Mucosa of gallbladder (tissue), 1 donor: ENCODE measurements around the gene INHBE. TPM values are rescaled to one million over a fixed set of nuclear protein-coding genes. Genes with fewer than 3 reads are reported as not detected.
"Not testable (repeated sequence)": the region's sequence is repeated elsewhere in the genome, so short reads cannot be mapped to it uniquely, and the experiment has no call there.

Experiments used
- DNase-seq: peaks from one replicate; pipeline ENCODE4 v3.0.0-alpha.2; 2020; ENCODE audit warnings: low spot score
- total RNA-seq: library from RNA; stranded (reverse); gene quantifications from one replicate; pipeline ENCODE4 v1.2.1, GENCODE V29; 2021
- donor health status: DM: no; HTN: no; CAD: no.

The INHBE gene
- total RNA-seq, 1 donor from 2014 or later = 0.58 TPM

GRCh38 chr12:57476162-57476992 lies 21.3 kb downstream of the INHBE start:
- no peak for DNase-seq

- no peak for DNase-seq
Observed at GRCh38 chr12:57476993-57477709, 22.0 kb downstream of the INHBE start.

- DNase-seq = no peak
Observed at GRCh38 chr12:57477710-57478681, 22.9 kb downstream of the INHBE start.

DNA sequence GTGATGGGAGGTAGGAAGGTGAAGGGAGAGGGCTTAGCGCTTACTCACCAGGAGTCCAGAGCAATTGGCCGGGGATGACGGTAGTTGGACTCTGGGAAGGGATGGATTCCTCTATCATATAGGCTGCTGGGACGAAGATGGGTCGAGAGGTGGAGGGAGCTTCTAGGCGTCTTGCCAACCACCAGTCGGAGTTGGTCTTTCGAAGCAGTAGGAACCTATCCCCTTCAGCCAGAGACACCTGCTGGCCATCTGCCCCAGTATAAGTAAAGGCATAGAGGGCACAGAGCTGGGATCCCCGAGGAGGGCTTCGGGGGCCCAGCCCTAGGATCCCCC lies 23.9 kb downstream of the INHBE start:
- DNase-seq = no peak

GRCh38 chr12:57479376-57480115 lies 24.4 kb downstream of the INHBE start, which contains the start of gene ARHGAP9:
Gene ARHGAP9, minus strand, starts transcription at chr12:57479866. Its CDS starts 460 bp downstream, at chr12:57479406.
- DNase-seq = no peak

DNA sequence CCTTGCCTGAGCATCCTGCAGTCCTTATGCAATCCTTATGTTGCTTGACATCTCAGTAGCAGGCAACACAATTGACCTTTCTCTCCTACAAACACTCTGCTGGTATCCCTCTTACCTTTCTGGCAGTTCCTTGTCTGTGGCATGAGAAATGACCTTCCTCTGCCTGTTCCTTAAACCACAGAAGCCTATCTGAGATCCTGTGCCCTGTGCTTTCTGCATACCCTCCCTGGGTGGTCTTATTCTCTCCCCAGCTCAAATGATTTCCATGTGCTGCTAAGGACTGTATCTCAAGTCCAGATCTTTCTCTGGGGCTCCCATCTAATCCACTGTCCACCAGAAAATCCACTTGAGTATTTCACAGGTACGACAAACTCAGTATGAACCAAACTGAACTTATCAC lies 26.6 kb downstream of the INHBE start:
- no peak for DNase-seq

GRCh38 chr12:57483466-57483865 lies 28.4 kb downstream of the INHBE start:
- no peak for DNase-seq

GRCh38 chr12:57485695-57486094 lies 30.6 kb downstream of the INHBE start:
- DNase-seq = no peak

DNA sequence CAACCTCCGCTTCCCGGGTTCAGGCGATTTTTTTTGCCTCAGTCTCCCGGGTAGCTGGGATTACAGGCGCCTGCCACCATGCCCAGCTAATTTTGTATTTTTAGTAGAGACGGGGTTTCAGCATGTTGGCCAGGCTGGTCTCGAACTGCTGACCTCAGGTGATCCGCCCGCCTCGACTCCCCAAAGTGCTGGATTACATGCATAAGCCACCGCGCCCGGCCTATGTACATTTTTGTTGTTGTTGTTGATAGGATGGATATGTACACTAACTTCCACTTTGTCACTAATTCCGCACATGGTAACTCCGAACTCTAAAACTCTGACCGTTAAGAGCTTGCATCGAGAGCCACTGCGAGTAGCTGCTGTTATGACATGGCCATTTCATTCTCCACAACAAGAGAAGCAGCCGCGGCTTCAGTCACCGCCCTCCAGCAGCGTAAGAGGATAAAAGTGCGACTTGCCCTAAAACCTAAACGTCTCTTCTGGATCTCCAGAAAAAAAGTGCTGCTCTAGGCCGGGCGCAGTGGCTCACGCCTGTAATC lies 32.0 kb downstream of the INHBE start:
- no peak for DNase-seq

GRCh38 chr12:57487597-57488401 lies 32.7 kb downstream of the INHBE start, which contains the start of gene MARS1:
Gene MARS1, plus strand, starts transcription at chr12:57488068. Its CDS starts 23 bp downstream, at chr12:57488091.
- DNase-seq = peak; percentile 96

DNA sequence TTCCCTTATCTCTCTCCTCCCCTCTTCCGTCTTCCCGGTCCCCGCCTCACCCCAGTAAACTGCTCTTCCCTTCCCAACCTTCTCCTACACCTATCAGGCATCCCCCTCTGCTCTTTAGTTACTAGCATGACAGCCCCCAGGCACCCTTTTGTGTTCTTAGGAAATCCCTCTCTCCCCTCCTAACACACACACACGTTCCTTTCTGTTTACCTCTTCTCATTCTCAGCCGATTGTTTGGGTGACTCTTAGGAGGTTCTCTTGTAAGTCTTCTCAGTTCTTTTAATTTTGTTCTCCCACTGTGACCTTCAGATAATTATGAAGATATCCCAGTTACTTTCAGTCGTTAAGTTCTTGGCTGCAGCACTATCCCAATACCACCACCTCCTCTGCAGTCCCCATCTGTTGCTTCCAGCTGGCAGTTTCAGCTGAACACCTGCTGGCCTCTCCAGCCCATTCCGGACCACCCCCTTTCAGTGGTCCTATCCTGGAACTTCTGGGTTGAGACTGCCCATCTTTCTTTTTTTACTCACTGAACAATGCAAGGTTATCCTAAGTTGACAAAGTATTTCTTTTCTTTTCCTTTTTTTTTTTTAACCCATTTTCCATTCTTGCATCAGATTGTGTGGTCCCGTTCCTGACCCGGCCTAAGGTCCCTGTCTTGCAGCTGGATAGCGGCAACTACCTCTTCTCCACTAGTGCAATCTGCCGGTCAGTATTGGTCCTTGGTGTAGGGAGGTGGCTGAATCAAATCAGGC lies 33.5 kb downstream of the INHBE start:
- no peak for DNase-seq

GRCh38 chr12:57489157-57489641 lies 34.1 kb downstream of the INHBE start:
- DNase-seq = no peak

GRCh38 chr12:57490126-57490525 lies 35.0 kb downstream of the INHBE start:
- DNase-seq = no peak

DNA sequence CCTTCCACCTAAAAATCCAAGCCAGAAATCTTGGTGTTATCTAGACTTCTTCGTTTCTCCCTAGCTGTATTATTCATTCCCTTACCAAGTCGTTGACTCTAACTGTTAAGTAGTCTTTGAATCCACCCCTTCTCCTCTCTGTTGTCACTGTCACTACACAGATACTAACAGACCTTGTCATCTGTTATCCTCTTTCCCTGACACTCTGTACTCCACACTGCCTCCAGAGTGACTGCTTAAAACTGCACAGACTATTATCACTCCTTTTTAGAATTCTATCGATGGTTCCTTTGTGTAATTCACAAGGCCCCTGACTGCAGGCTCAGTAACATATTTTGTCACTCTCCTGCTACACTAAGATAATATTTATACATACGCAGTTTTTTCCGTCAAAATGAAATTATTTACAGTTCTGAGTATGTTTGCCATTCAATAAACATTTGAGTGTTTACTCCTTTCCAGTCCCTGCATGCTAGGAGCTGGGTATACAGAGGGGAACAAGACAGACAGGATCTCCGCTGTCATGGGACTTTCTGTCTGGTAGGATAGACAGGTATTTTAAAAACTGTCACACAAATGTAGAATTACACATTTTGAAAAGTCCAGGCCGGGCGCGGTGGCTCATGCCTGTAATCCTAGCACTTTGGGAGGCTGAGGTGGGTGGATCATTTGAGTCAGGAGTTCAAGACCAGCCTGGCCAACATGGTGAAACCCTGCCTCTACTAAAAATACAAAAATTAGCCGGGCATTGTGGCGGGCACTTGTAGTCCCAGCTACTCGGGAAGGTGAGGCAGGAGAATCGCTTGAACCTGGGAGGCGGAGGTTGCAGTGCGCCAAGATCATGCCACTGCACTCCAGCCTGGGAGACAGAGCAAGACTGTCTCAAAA lies 36.5 kb downstream of the INHBE start:
- no peak for DNase-seq

DNA sequence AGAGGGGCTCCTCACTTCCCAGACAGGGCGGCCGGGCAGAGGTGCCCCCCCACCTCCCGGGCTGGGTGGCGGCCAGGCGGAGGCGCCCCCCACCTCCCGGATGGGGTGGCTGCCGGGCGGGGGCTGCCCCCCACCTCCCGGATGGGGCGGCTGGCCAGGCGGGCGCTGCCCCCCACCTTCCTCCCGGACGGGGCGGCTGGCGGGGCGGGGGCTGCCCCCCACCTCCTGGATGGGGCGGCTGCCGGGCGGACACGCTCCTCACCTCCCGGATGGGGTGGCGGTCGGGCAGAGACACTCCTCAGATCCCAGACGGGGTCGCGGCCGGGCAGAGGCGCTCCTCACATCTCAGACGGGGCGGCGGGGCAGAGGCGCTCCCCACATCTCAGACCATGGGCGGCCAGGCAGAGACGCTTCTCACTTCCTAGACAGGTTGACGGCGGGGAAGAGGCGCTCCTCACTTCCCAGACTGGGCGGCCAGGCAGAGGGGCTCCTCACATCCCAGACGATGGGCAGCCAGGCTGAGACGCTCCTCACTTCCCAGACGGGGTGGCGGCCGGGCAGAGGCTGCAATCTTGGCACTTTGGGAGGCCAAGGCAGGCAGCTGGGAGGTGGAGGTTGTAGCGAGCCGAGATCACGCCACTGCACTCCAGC lies 40.1 kb downstream of the INHBE start:
- not testable (repeated sequence) for DNase-seq

DNA sequence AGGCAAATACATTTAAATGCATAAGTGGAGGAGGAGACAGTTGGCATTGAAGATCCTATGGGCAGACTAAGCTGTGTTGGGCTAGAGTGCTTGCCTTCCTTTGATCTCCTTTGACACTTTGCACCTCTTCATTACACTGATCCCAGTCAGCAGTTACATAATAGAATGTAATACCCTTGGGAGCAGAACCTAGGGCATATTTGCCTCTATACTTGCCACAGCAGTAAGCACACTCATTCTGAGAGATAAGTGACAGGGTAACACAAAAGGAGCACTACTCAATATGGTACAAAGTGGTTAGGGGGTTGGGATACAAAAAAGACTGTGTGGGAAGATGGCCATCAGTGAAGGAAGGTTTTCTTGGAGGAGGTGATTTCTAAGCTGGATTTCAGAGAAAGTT lies 41.7 kb downstream of the INHBE start:
- DNase-seq = no peak
